Measurements from ENCODE around the gene SERPINA4. TPM values are rescaled to one million over a fixed set of nuclear protein-coding genes. Genes with fewer than 3 reads are reported as not detected.

The SERPINA4 gene
- total RNA-seq, 1 experiment from 2014 or later: not detected

GRCh38 chr14:94597788-94598187, 36.5 kb downstream of the SERPINA4 start:
- no peak for TF ChIP-seq CTCF (conservative IDR thresholded peaks at IDR 0.05)
- Mint-ChIP-seq H3K27me3 (ENCODE audit: low read depth) (peaks cover 20% of the 10 kb centered on the region), H3K36me3 (ENCODE audit: insufficient read depth in 1 of 3, low read depth in 3 of 3) (peaks cover 0 to 5% (median 0%) of the 10 kb centered on the region in 3 experiments; a peak in 3 of 7 replicates), H3K27ac (no peak overlapping the region), H3K4me3 (no peak overlapping the region), H3K9me3 (no peaks in the 10 kb centered on the region), H3K4me1 (peaks cover 20 to 24% of the 10 kb centered on the region in 2 experiments)
- H4K91ac ChIP-seq (ENCODE audit: insufficient read length, low read depth, low read length): no peak overlapping the region
- no peak overlapping the region for H2BK120ac ChIP-seq (ENCODE audit: low read depth, low read length, poor library complexity, severe bottlenecking)
- no peaks in the 10 kb centered on the region for H3K23me2 ChIP-seq (ENCODE audit: insufficient read length, low read depth, low read length, poor library complexity, severe bottlenecking)
- no peak overlapping the region for H3K56ac ChIP-seq (ENCODE audit: insufficient read length, low read depth, low read length)
- no peak overlapping the region for H3K27ac ChIP-seq (ENCODE audit: insufficient read length, low read depth, low read length)
- no peak overlapping the region for H3K4ac ChIP-seq (ENCODE audit: low read depth, low read length)
- H3K4me1 ChIP-seq (ENCODE audit: insufficient read depth, low read length): 0 out of 2 replicates have a peak, but pooled peaks cover 2% of the 10 kb centered on the region
- no peak overlapping the region for H2BK12ac ChIP-seq (ENCODE audit: insufficient read length, low read depth, low read length)
- H3K23ac ChIP-seq (ENCODE audit: insufficient read length, low read depth, low read length): no peak overlapping the region
- no peaks in the 10 kb centered on the region for H3K79me1 ChIP-seq (ENCODE audit: insufficient read depth, low read depth, low read length, poor library complexity, severe bottlenecking)
- H3T11ph ChIP-seq (ENCODE audit: low read length): no peak overlapping the region
- no peak overlapping the region for H2BK5ac ChIP-seq (ENCODE audit: insufficient read length, low read length)
- no peak overlapping the region for H2BK20ac ChIP-seq (ENCODE audit: low read depth, low read length, poor library complexity, severe bottlenecking)
- no peak overlapping the region for H3K14ac ChIP-seq (ENCODE audit: insufficient read depth, low read length)
- H3K9me3 ChIP-seq (ENCODE audit: control insufficient read depth, low read depth, low read length): no peaks in the 10 kb centered on the region
- no peak for DNase-seq
- H2AFZ ChIP-seq (ENCODE audit: low read length): no peak overlapping the region
- no peak overlapping the region for H2AK5ac ChIP-seq (ENCODE audit: insufficient read length, low read length)
- H3K79me2 ChIP-seq (ENCODE audit: insufficient read depth, low read length): no peaks in the 10 kb centered on the region
- H3K9ac ChIP-seq (ENCODE audit: extremely low read depth, insufficient read length, low read length): no peak overlapping the region
- H4K8ac ChIP-seq (replicated peaks; ENCODE audit: insufficient read length, low read depth, low read length): no peak overlapping the region
- no peak overlapping the region for H3K4me2 ChIP-seq (ENCODE audit: insufficient read depth, insufficient read length, low read length)
- no peaks in the 10 kb centered on the region for H4K20me1 ChIP-seq (ENCODE audit: control insufficient read depth, insufficient read depth, insufficient read length)
- no peak overlapping the region for H3K18ac ChIP-seq (ENCODE audit: insufficient read length, low read depth, low read length)
- H3K27me3 ChIP-seq (ENCODE audit: insufficient read depth, low read length): no peaks in the 10 kb centered on the region
- no CpG with 5 or more reads among the region's 5 CpGs for WGBS (ENCODE audit: extremely low coverage, insufficient read length, low lambda C conversion rate)
- H2BK15ac ChIP-seq (ENCODE audit: low read depth, low read length): no peak overlapping the region
- no peak overlapping the region for H4K5ac ChIP-seq (ENCODE audit: insufficient read length, low read depth, low read length)

All from H9 (cell line).